HEK293 (cell line): ENCODE measurements around the gene TAGLN.
"Not testable (repeated sequence)": the region's sequence is repeated elsewhere in the genome, so short reads cannot be mapped to it uniquely, and the experiment has no call there.

Experiments
- CTCF ChIA-PET: fragments of 350-600 bp; formaldehyde crosslinking; extraction: SDS; loops from one replicate; lab custom pipeline; 2021; ENCODE audit warnings: antibody characterized with exemption; lab: Yijun Ruan, JAX
- POLR2A ChIA-PET: fragments of 300-600 bp; formaldehyde crosslinking; extraction: SDS; loops from one replicate; lab custom pipeline; 2020; ENCODE audit warnings: antibody characterized with exemption, inconsistent platforms; lab: Yijun Ruan, JAX
- H3K27ac ChIP-seq: fragments of 200-500 bp; sonication (Bioruptor generic); 2 replicates; pipeline ENCODE4 v1.5.1; 2014; ENCODE audit warnings: low read depth, low read length, control low read depth, inconsistent platforms; ENCODE audit errors: extremely low read depth
- H3K36me3 ChIP-seq, 2 experiments: fragments of 200-500 bp in 1 of 2; sonication (Bioruptor generic) in 1 of 2; 1 replicate in 1 of 2; 2 replicates in 1 of 2; pipeline ENCODE4 v1.5.1; 2014 to 2017; ENCODE audit warnings: inconsistent platforms in 2 of 2, low read length in 2 of 2; ENCODE audit not compliant: control insufficient read depth in 2 of 2, insufficient read depth in 1 of 2
- H3K4me1 ChIP-seq: fragments of 200-500 bp; sonication (Bioruptor generic); 2 replicates; pipeline ENCODE4 v1.5.1; 2014; ENCODE audit warnings: mild to moderate bottlenecking, low read length, inconsistent platforms; ENCODE audit not compliant: control insufficient read depth, insufficient read depth
- H3K4me3 ChIP-seq: 2 replicates; pipeline ENCODE4 v1.5.1; 2011; ENCODE audit warnings: low read depth, mild to moderate bottlenecking, control low read depth, low read length, moderate library complexity
- H3K9me3 ChIP-seq: fragments of 200-500 bp; sonication (Bioruptor generic); 2 replicates; pipeline ENCODE4 v1.5.1; 2014; ENCODE audit warnings: low read depth, low read length, inconsistent platforms; ENCODE audit not compliant: control insufficient read depth, insufficient read depth
- BCL11B ChIP-seq: fragments of 450-650 bp; formaldehyde crosslinking; IDR thresholded peaks from 2 replicates; pipeline ENCODE4 v1.5.1; 2016; ENCODE audit warnings: low read depth, missing biosample characterization, missing genetic modification characterization
- HOXC10 ChIP-seq: sonication (generic); formaldehyde crosslinking; IDR thresholded peaks from 2 replicates; pipeline ENCODE4 v1.8.1; 2023; ENCODE audit warnings: mild to moderate bottlenecking, missing genetic modification reagents
- PRDM1 ChIP-seq: fragments of 450-650 bp; formaldehyde crosslinking; IDR thresholded peaks from 2 replicates; pipeline ENCODE4; 2016; ENCODE audit warnings: missing biosample characterization, missing genetic modification characterization
- ZBTB8A ChIP-seq: fragments of 450-650 bp; formaldehyde crosslinking; IDR thresholded peaks from 2 replicates; pipeline ENCODE4 v1.5.1; 2016; ENCODE audit warnings: missing biosample characterization, missing genetic modification characterization
- ZNF324 ChIP-seq: fragments of 450-650 bp; formaldehyde crosslinking; IDR thresholded peaks from 2 replicates; pipeline ENCODE4 v1.5.1; 2016; ENCODE audit warnings: missing biosample characterization, missing genetic modification characterization
- ZNF341 ChIP-seq: fragments of 450-650 bp; formaldehyde crosslinking; IDR thresholded peaks from 2 replicates; pipeline ENCODE4; 2016; ENCODE audit warnings: low read depth, missing biosample characterization, missing genetic modification characterization
- ZNF37A ChIP-seq: fragments of 450-650 bp; IDR thresholded peaks from 2 replicates; pipeline ENCODE4 v1.5.1; 2018; ENCODE audit warnings: missing biosample characterization, missing genetic modification characterization
- ZNF548 ChIP-seq: fragments of 450-650 bp; formaldehyde crosslinking; IDR thresholded peaks from 2 replicates; pipeline ENCODE4 v1.5.1; 2016; ENCODE audit warnings: missing biosample characterization, missing genetic modification characterization
- ZNF776 ChIP-seq: fragments of 450-650 bp; formaldehyde crosslinking; IDR thresholded peaks from 2 replicates; pipeline ENCODE4 v1.5.0; 2017; ENCODE audit warnings: missing biosample characterization, missing genetic modification characterization, borderline replicate concordance
- TF ChIP-seq, protein P1 (sequence below): fragments of 450-650 bp; formaldehyde crosslinking; IDR thresholded peaks from 2 replicates; pipeline ENCODE4 v1.5.1; 2017; ENCODE audit warnings: missing biosample characterization, missing genetic modification characterization
- TF ChIP-seq, protein P2 (sequence below): fragments of 450-650 bp; IDR thresholded peaks from 2 replicates; pipeline ENCODE4 v1.5.1; 2018; ENCODE audit warnings: missing biosample characterization, missing genetic modification characterization
- TF ChIP-seq, protein P3 (sequence below): fragments of 450-650 bp; formaldehyde crosslinking; IDR thresholded peaks from 2 replicates; pipeline ENCODE4 v1.5.1; 2016; ENCODE audit warnings: missing biosample characterization, missing genetic modification characterization
- TF ChIP-seq, protein P4 (sequence below): fragments of 450-650 bp; formaldehyde crosslinking; IDR thresholded peaks from 2 replicates; pipeline ENCODE4 v1.5.1; 2016; ENCODE audit warnings: missing biosample characterization, missing genetic modification characterization, borderline replicate concordance

The TAGLN gene

DNA sequence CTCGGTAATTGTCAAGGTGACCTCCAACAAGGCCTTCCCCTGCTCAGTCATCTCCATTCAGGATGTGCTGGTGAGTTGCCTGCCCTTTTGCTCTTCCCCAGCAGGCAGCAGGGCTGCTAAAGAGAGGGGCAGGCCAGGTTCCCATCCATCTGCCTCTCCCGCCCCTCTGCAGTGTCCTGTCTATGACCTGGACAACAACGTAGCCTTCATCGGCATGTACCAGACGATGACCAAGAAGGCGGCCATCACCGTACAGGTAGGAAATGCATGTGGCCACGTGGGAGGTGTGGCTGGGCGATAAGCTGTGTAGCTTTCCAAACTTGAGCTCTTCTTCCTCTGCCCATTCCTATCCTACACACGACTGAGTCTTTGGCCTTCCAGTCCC, 16.6 kb upstream of the TAGLN start:
- TF ChIP-seq, protein P1, sequence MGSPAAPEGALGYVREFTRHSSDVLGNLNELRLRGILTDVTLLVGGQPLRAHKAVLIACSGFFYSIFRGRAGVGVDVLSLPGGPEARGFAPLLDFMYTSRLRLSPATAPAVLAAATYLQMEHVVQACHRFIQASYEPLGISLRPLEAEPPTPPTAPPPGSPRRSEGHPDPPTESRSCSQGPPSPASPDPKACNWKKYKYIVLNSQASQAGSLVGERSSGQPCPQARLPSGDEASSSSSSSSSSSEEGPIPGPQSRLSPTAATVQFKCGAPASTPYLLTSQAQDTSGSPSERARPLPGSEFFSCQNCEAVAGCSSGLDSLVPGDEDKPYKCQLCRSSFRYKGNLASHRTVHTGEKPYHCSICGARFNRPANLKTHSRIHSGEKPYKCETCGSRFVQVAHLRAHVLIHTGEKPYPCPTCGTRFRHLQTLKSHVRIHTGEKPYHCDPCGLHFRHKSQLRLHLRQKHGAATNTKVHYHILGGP (tag by site-specific recombination): no peak
- TF ChIP-seq, protein P2, sequence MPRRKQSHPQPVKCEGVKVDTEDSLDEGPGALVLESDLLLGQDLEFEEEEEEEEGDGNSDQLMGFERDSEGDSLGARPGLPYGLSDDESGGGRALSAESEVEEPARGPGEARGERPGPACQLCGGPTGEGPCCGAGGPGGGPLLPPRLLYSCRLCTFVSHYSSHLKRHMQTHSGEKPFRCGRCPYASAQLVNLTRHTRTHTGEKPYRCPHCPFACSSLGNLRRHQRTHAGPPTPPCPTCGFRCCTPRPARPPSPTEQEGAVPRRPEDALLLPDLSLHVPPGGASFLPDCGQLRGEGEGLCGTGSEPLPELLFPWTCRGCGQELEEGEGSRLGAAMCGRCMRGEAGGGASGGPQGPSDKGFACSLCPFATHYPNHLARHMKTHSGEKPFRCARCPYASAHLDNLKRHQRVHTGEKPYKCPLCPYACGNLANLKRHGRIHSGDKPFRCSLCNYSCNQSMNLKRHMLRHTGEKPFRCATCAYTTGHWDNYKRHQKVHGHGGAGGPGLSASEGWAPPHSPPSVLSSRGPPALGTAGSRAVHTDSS (tag by site-specific recombination): no peak
- TF ChIP-seq, protein P3, sequence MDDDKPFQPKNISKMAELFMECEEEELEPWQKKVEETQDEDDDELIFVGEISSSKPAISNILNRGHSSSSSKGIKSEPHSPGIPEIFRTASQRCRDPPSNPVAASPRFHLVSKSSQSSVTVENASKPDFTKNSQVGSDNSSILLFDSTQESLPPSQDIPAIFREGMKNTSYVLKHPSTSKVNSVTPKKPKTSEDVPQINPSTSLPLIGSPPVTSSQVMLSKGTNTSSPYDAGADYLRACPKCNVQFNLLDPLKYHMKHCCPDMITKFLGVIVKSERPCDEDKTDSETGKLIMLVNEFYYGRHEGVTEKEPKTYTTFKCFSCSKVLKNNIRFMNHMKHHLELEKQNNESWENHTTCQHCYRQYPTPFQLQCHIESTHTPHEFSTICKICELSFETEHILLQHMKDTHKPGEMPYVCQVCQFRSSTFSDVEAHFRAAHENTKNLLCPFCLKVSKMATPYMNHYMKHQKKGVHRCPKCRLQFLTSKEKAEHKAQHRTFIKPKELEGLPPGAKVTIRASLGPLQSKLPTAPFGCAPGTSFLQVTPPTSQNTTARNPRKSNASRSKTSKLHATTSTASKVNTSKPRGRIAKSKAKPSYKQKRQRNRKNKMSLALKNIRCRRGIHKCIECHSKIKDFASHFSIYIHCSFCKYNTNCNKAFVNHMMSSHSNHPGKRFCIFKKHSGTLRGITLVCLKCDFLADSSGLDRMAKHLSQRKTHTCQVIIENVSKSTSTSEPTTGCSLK (tag by site-specific recombination): no peak
- TF ChIP-seq ZNF341 (tag by site-specific recombination) (no peak), ZNF548 (tag by site-specific recombination) (no peak), BCL11B (tag by site-specific recombination) (no peak), HOXC10 (CRISPR knock-in tag) (no peak), ZBTB8A (no peak), ZNF324 (tag by site-specific recombination) (no peak), PRDM1 (tag by site-specific recombination) (no peak), ZNF37A (tag by site-specific recombination) (no peak)
- TF ChIP-seq, protein P4, sequence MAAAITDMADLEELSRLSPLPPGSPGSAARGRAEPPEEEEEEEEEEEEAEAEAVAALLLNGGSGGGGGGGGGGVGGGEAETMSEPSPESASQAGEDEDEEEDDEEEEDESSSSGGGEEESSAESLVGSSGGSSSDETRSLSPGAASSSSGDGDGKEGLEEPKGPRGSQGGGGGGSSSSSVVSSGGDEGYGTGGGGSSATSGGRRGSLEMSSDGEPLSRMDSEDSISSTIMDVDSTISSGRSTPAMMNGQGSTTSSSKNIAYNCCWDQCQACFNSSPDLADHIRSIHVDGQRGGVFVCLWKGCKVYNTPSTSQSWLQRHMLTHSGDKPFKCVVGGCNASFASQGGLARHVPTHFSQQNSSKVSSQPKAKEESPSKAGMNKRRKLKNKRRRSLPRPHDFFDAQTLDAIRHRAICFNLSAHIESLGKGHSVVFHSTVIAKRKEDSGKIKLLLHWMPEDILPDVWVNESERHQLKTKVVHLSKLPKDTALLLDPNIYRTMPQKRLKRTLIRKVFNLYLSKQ (tag by site-specific recombination): no peak
- H3K4me1 ChIP-seq: no peaks in the 10 kb centered on the region
- peaks cover 0 to 45% of the 10 kb centered on the region in 2 experiments; a peak in 1 of 3 replicates for H3K36me3 ChIP-seq
- ChIA-PET CTCF (interaction anchor here (0.9 to 7.1 kb wide), 8 partner anchors 11 to 302 kb away, joined by 3 to 71 read pairs (median 9); partner anchors contain the start of gene PCSK7), POLR2A (interaction anchor here (0.6 kb wide), 1 partner anchor 413 kb away, joined by 5 read pairs; no protein-coding TSS in a partner anchor)
- H3K4me3 ChIP-seq: no peak overlapping the region
- H3K27ac ChIP-seq: no peak overlapping the region
- H3K9me3 ChIP-seq: no peaks in the 10 kb centered on the region

DNA sequence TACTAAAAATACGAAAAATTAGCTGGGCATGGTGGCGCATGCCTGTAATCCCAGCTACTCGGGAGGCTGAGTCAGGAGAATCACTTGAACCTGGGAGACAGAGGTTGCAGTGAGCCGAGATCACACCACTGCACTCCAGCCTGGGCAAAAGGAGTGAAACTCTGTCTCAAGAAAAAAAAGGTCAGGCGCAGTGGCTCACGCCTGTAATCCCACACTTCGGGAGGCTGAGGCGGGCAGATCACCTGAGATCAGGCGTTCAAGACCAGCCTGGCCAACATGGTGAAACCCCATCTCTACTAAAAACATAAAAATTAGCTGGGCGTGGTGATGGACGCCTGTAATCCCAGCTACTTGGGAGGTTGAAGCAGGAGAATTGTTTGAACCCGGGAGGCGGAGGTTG, 16.0 kb upstream of the TAGLN start:
- H3K9me3 ChIP-seq, H3K4me3 ChIP-seq, H3K4me1 ChIP-seq, H3K27ac ChIP-seq: not testable (repeated sequence)
- POLR2A ChIA-PET: interaction anchor here (0.6 kb wide), 1 partner anchor 414 kb away, joined by 5 read pairs; no protein-coding TSS in a partner anchor
- CTCF ChIA-PET: interaction anchor here (0.6 to 7.1 kb wide), 4 partner anchors 11 to 303 kb away, joined by 3 to 71 read pairs (median 8); partner anchors contain the start of gene PCSK7
- peaks cover 0 to 52% of the 10 kb centered on the region in 2 experiments; a peak in 1 of 3 replicates for H3K36me3 ChIP-seq

DNA sequence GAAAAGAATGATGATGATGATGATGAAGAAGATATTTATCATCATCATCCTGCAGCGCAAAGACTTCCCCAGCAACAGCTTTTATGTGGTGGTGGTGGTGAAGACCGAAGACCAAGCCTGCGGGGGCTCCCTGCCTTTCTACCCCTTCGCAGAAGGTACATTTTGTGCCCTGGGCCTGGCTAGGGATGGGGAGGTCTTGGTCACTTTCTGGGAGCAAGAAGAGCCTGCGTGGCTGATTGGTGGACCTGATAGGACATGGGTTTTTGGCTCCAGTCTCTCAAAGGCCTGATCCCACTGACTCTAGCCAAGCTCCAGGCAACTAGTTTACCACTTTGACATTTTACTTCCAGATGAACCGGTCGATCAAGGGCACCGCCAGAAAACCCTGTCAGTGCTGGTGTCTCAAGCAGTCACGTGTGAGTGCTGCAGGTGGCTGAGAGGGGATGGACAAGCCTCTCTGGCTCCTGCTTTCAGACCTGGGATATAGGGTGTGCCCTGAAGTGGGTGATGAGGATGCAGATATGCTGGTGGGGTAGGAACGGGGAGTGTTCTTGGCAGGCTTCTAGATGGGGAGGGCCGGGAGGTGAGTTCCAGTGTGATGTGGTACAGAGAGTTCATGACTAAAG, 15.3 kb upstream of the TAGLN start:
- CTCF ChIA-PET: interaction anchor here (0.6 to 7.1 kb wide), 3 partner anchors 39 to 53 kb away, joined by 3 to 71 read pairs (median 3); partner anchors contain the start of gene PCSK7
- H3K9me3 ChIP-seq: no peaks in the 10 kb centered on the region
- H3K27ac ChIP-seq: no peak overlapping the region
- no peak overlapping the region for H3K4me3 ChIP-seq
- no peak for TF ChIP-seq ZNF776
- TF ChIP-seq, protein P2 (tag by site-specific recombination): peak; percentile 77
- TF ChIP-seq, all 188 proteins: peak for 1
- H3K4me1 ChIP-seq: no peaks in the 10 kb centered on the region
- POLR2A ChIA-PET: no interaction called here
- H3K36me3 ChIP-seq: peaks cover 0 to 58% of the 10 kb centered on the region in 2 experiments; a peak in 1 of 3 replicates
